IMR-90 (cell line): ENCODE measurements around the gene XPNPEP2. TPM values are rescaled to one million over a fixed set of nuclear protein-coding genes. Genes with fewer than 3 reads are reported as not detected.

Experiments used
- ATAC-seq: fragments of 200-7000 bp; cut with Tn5 transposase; 2 replicates; pipeline ENCODE4 v1.9.1; 2020; ENCODE audit warnings: low read depth, mild to moderate bottlenecking, moderate library complexity
- BruUV-seq: library from RNA; stranded (reverse); fragments of 400-500 nt; replicated peaks from 2 replicates; lab custom pipeline; 2021; lab: Mats Ljungman, UMichigan
- CTCF ChIA-PET: fragments of 300-600 bp; formaldehyde crosslinking; extraction: SDS; loops from one replicate; lab custom pipeline; 2021; ENCODE audit warnings: antibody characterized with exemption; lab: Yijun Ruan, JAX
- POLR2A ChIA-PET: fragments of 300-600 bp; sonication (Branson Sonifier 250); formaldehyde crosslinking; loops from one replicate; lab custom pipeline; 2022; ENCODE audit warnings: antibody characterized with exemption; ENCODE audit not compliant: unreplicated experiment; lab: Charles Lee
- DNase-seq: peaks from one replicate; pipeline ENCODE4 v3.0.0; 2013
- H2AFZ ChIP-seq: replicated peaks from 2 replicates; pipeline ENCODE3; 2013; ENCODE audit warnings: low read length, mild to moderate bottlenecking; ENCODE audit not compliant: poor library complexity
- H2AK5ac ChIP-seq: 2 replicates; pipeline ENCODE4 v1.6.1; 2013; ENCODE audit warnings: low read depth, low read length, inconsistent platforms
- H2AK9ac ChIP-seq: replicated peaks from 2 replicates; pipeline ENCODE3; 2013; ENCODE audit warnings: mild to moderate bottlenecking, low read depth, low read length, moderate library complexity; ENCODE audit not compliant: poor library complexity
- H2BK120ac ChIP-seq: 2 replicates; pipeline ENCODE4 v1.6.1; 2013; ENCODE audit warnings: low read depth, low read length, inconsistent platforms
- H2BK15ac ChIP-seq: 3 replicates; pipeline ENCODE4 v1.6.1; 2013; ENCODE audit warnings: low read depth, low read length, inconsistent platforms
- H2BK20ac ChIP-seq: 2 replicates; pipeline ENCODE4 v1.6.1; 2013; ENCODE audit warnings: low read depth, mild to moderate bottlenecking, inconsistent platforms, low read length, moderate library complexity
- H2BK5ac ChIP-seq: 2 replicates; pipeline ENCODE4 v1.6.1; 2013; ENCODE audit warnings: mild to moderate bottlenecking, low read depth, low read length, inconsistent platforms; ENCODE audit not compliant: poor library complexity, severe bottlenecking
- H3K14ac ChIP-seq: replicated peaks from 2 replicates; pipeline ENCODE4 v1.6.1; 2013; ENCODE audit warnings: low read depth, low read length, inconsistent platforms
- H3K18ac ChIP-seq: 2 replicates; pipeline ENCODE4 v1.6.1; 2013; ENCODE audit warnings: low read depth, low read length, control low read depth
- H3K23ac ChIP-seq: 2 replicates; pipeline ENCODE4 v1.6.1; 2013; ENCODE audit warnings: low read depth, low read length, inconsistent platforms
- H3K27ac ChIP-seq: 2 replicates; pipeline ENCODE4 v1.5.1; 2013; ENCODE audit warnings: mild to moderate bottlenecking, control low read depth, low read length; ENCODE audit not compliant: insufficient read depth
- H3K27me3 ChIP-seq: 2 replicates; pipeline ENCODE4 v1.6.1; 2013; ENCODE audit warnings: low read length; ENCODE audit not compliant: control insufficient read depth, insufficient read depth
- H3K36me3 ChIP-seq: 2 replicates; pipeline ENCODE4 v1.6.1; 2013; ENCODE audit warnings: low read length, mixed read lengths; ENCODE audit not compliant: control insufficient read depth, insufficient read depth
- H3K4ac ChIP-seq: 2 replicates; pipeline ENCODE4 v1.6.1; 2013; ENCODE audit warnings: low read depth, low read length, inconsistent platforms
- H3K4me1 ChIP-seq: 2 replicates; pipeline ENCODE4 v1.6.1; 2013; ENCODE audit warnings: low read length, mixed read lengths; ENCODE audit not compliant: control insufficient read depth, insufficient read depth
- H3K4me2 ChIP-seq: 2 replicates; pipeline ENCODE4 v1.6.1; 2013; ENCODE audit warnings: low read depth, mild to moderate bottlenecking, control low read depth, low read length, moderate library complexity
- H3K4me3 ChIP-seq: 2 replicates; pipeline ENCODE4 v1.5.1; 2013; ENCODE audit warnings: low read depth, mild to moderate bottlenecking, control low read depth, low read length, moderate library complexity; ENCODE audit not compliant: insufficient read depth
- H3K56ac ChIP-seq: 2 replicates; pipeline ENCODE4 v1.6.1; 2013; ENCODE audit warnings: low read length, inconsistent platforms; ENCODE audit not compliant: insufficient read depth; ENCODE audit errors: extremely low read depth
- H3K79me1 ChIP-seq, 2 experiments: 2 replicates each; pipeline ENCODE4 v1.6.1; 2013; ENCODE audit warnings: low read length in 2 of 2, inconsistent platforms in 1 of 2, low read depth in 1 of 2
- H3K9ac ChIP-seq: 2 replicates; pipeline ENCODE4 v1.6.1; 2013; ENCODE audit warnings: low read depth, low read length, control low read depth
- H3K9me1 ChIP-seq: 2 replicates; pipeline ENCODE4 v1.6.1; 2013; ENCODE audit warnings: low read length, inconsistent platforms; ENCODE audit not compliant: insufficient read depth
- H3K9me3 ChIP-seq: 2 replicates; pipeline ENCODE4 v1.6.1; 2013; ENCODE audit warnings: low read length; ENCODE audit not compliant: control insufficient read depth, insufficient read depth
- H4K20me1 ChIP-seq: 2 replicates; pipeline ENCODE4 v1.6.1; 2013; ENCODE audit warnings: low read length, inconsistent platforms; ENCODE audit not compliant: insufficient read depth
- H4K5ac ChIP-seq: 2 replicates; pipeline ENCODE4 v1.6.1; 2013; ENCODE audit warnings: mild to moderate bottlenecking, low read depth, low read length, control low read depth
- H4K8ac ChIP-seq, 2 experiments: 2 replicates each; pipeline ENCODE4 v1.6.1; 2013; ENCODE audit warnings: low read depth in 2 of 2, low read length in 2 of 2, control low read depth in 1 of 2, inconsistent platforms in 1 of 2
- H4K91ac ChIP-seq: 2 replicates; pipeline ENCODE4 v1.6.1; 2013; ENCODE audit warnings: low read depth, low read length, inconsistent platforms; ENCODE audit not compliant: insufficient read depth
- BHLHE40 ChIP-seq: fragments of 150-350 bp; IDR thresholded peaks from 2 replicates; pipeline ENCODE4 v1.6.1; 2016; ENCODE audit warnings: mild to moderate bottlenecking, low read depth, low read length
- CEBPB ChIP-seq: IDR thresholded peaks from 2 replicates; pipeline ENCODE4 v1.6.1; 2012; ENCODE audit warnings: low read depth, low read length, improper control_type of control experiment
- CHD1 ChIP-seq: IDR thresholded peaks from 2 replicates; pipeline ENCODE4 v1.6.1; 2012; ENCODE audit warnings: low read depth, low read length, improper control_type of control experiment
- FOS ChIP-seq: fragments of 150-350 bp; IDR thresholded peaks from 2 replicates; pipeline ENCODE4 v1.6.1; 2016; ENCODE audit warnings: low read depth, low read length
- MAFK ChIP-seq: IDR thresholded peaks from 2 replicates; pipeline ENCODE4 v1.6.1; 2012; ENCODE audit warnings: low read depth, low read length, improper control_type of control experiment
- MAZ ChIP-seq: IDR thresholded peaks from 2 replicates; pipeline ENCODE4 v1.6.1; 2012; ENCODE audit warnings: low read depth, mild to moderate bottlenecking, low read length, improper control_type of control experiment, moderate library complexity, borderline replicate concordance
- MXI1 ChIP-seq: IDR thresholded peaks from 2 replicates; pipeline ENCODE4 v1.6.1; 2012; ENCODE audit warnings: low read depth, mild to moderate bottlenecking, low read length, moderate library complexity, borderline replicate concordance
- NFE2L2 ChIP-seq: fragments of 150-350 bp; IDR thresholded peaks from 2 replicates; pipeline ENCODE4 v1.6.1; 2016; ENCODE audit warnings: low read depth, mild to moderate bottlenecking, low read length
- POLR2A ChIP-seq: IDR thresholded peaks from 2 replicates; pipeline ENCODE4 v1.6.1; 2012; ENCODE audit warnings: mild to moderate bottlenecking, low read depth, low read length
- RAD21 ChIP-seq: IDR thresholded peaks from 2 replicates; pipeline ENCODE4 v1.6.1; 2012; ENCODE audit warnings: low read length, improper control_type of control experiment
- RCOR1 ChIP-seq: IDR thresholded peaks from 2 replicates; pipeline ENCODE4 v1.6.1; 2012; ENCODE audit warnings: mild to moderate bottlenecking, low read length, improper control_type of control experiment; ENCODE audit not compliant: insufficient replicate concordance
- RFX5 ChIP-seq: IDR thresholded peaks from 2 replicates; pipeline ENCODE4 v1.8.0; 2012; ENCODE audit warnings: low read depth, mild to moderate bottlenecking, low read length, moderate library complexity
- SMC3 ChIP-seq: fragments of 150-350 bp; IDR thresholded peaks from 2 replicates; pipeline ENCODE4 v1.6.1; 2016; ENCODE audit warnings: low read depth, mild to moderate bottlenecking, antibody characterized with exemption, low read length, moderate library complexity
- WGBS, 2 experiments: methylation state at CpG; one replicate each; pipeline versions ENCODE4 v1.1.5 to v1.1.7; 2013; ENCODE audit warnings: missing lambda C conversion rate in 2 of 2; ENCODE audit not compliant: insufficient read length in 1 of 2; ENCODE audit errors: extremely low coverage in 2 of 2; 5-methylcytosine and 5-hydroxymethylcytosine counted together
- dilution Hi-C: fragments of 300-500 bp; cut with HindIII; formaldehyde crosslinking; loops from one replicate; pipeline ENCODE4 v1.14.3; 2018; ENCODE audit warnings: low sequenced_read_pairs; ENCODE audit not compliant: unreplicated experiment
- in situ Hi-C: fragments of 300-500 bp; cut with MboI; formaldehyde crosslinking; loops from 3 replicates; pipeline ENCODE4 v1.14.3; 2019; ENCODE audit warnings: low sequenced_read_pairs, inconsistent platforms, mixed read lengths
- intact Hi-C: fragments of 100-400 bp; cut with micrococcal nuclease; formaldehyde crosslinking; loops from 2 replicates; pipeline ENCODE4 v1.10.0; 2022
- polyA plus RNA-seq, 3 experiments: library from polyadenylated mRNA; depleted of rRNA; stranded (reverse); fragments of >200 nt; gene quantifications; 2 replicates each; pipeline ENCODE4 v1.2.3, GENCODE V29; 2012; ENCODE audit warnings: low replicate concordance in 1 of 3
- total RNA-seq: library from RNA; depleted of rRNA; stranded (reverse); fragments of >200 nt; gene quantifications from 2 replicates; pipeline ENCODE4 v1.2.3, GENCODE V29; 2012
- TF ChIP-seq, protein P1 (sequence below): conservative IDR thresholded peaks from 2 replicates; pipeline ENCODE4 v1.5.1; 2012; ENCODE audit warnings: mild to moderate bottlenecking, low read depth, low read length, improper control_type of control experiment
- TF ChIP-seq, protein P2 (sequence below): fragments of 150-350 bp; IDR thresholded peaks from 2 replicates; pipeline ENCODE4 v1.6.1; 2017; ENCODE audit warnings: mild to moderate bottlenecking, antibody characterized with exemption, low read length, low read depth
- TF ChIP-seq, protein P3 (sequence below): fragments of 150-350 bp; IDR thresholded peaks from 2 replicates; pipeline ENCODE4 v1.6.1; 2016; ENCODE audit warnings: low read depth, mild to moderate bottlenecking, low read length, moderate library complexity, borderline replicate concordance

The XPNPEP2 gene
- total and polyA plus RNA-seq, 2 of the 4 experiments (the other 2 are of a cell fraction) = under 0.01 to 0.07 TPM

- Histone ChIP-seq H3K18ac (no peak overlapping the region), H2BK120ac (no peak overlapping the region), H3K4me1 (no peaks in the 10 kb centered on the region), H2BK20ac (no peak overlapping the region), H3K36me3 (no peaks in the 10 kb centered on the region), H3K27ac (no peak overlapping the region), H2AFZ (no peak overlapping the region), H3K4ac (no peak overlapping the region), H2AK5ac (no peak overlapping the region), H4K91ac (no peak overlapping the region), H3K9ac (no peak overlapping the region), H3K9me3 (no peaks in the 10 kb centered on the region), H4K8ac (no peak overlapping the region), H3K56ac (no peak overlapping the region), H3K9me1 (no peaks in the 10 kb centered on the region), H4K20me1 (no peaks in the 10 kb centered on the region), H3K79me1 (no peaks in the 10 kb centered on the region), H4K5ac (no peak overlapping the region), H3K27me3 (peaks cover 15% of the 10 kb centered on the region), H2BK15ac (no peak overlapping the region), H3K14ac (no peak overlapping the region), H2AK9ac (no peak overlapping the region), H3K23ac (no peak overlapping the region), H2BK5ac (no peak overlapping the region), H3K4me2 (no peak overlapping the region), H3K4me3 (no peak overlapping the region)
- POLR2A ChIA-PET = no interaction called here
- no TSS peak for BruUV-seq
- in situ Hi-C loops (no loop called here), intact Hi-C loops (no loop called here), dilution Hi-C loops (no loop called here)
- DNase-seq (no peak), ATAC-seq (no peak)
- no peak for TF ChIP-seq CHD1
- no peak for TF ChIP-seq MXI1
- no peak for TF ChIP-seq FOS
- TF ChIP-seq RFX5 = no peak
- no peak for TF ChIP-seq CEBPB
- TF ChIP-seq RCOR1 = no peak
- no peak for TF ChIP-seq SMC3
- no peak for TF ChIP-seq BHLHE40
- TF ChIP-seq MAZ = no peak
- TF ChIP-seq, protein P1, sequence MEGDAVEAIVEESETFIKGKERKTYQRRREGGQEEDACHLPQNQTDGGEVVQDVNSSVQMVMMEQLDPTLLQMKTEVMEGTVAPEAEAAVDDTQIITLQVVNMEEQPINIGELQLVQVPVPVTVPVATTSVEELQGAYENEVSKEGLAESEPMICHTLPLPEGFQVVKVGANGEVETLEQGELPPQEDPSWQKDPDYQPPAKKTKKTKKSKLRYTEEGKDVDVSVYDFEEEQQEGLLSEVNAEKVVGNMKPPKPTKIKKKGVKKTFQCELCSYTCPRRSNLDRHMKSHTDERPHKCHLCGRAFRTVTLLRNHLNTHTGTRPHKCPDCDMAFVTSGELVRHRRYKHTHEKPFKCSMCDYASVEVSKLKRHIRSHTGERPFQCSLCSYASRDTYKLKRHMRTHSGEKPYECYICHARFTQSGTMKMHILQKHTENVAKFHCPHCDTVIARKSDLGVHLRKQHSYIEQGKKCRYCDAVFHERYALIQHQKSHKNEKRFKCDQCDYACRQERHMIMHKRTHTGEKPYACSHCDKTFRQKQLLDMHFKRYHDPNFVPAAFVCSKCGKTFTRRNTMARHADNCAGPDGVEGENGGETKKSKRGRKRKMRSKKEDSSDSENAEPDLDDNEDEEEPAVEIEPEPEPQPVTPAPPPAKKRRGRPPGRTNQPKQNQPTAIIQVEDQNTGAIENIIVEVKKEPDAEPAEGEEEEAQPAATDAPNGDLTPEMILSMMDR = no peak
- TF ChIP-seq NFE2L2 = no peak
- TF ChIP-seq, protein P2, sequence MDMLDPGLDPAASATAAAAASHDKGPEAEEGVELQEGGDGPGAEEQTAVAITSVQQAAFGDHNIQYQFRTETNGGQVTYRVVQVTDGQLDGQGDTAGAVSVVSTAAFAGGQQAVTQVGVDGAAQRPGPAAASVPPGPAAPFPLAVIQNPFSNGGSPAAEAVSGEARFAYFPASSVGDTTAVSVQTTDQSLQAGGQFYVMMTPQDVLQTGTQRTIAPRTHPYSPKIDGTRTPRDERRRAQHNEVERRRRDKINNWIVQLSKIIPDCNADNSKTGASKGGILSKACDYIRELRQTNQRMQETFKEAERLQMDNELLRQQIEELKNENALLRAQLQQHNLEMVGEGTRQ = no peak
- no peak for TF ChIP-seq MAFK
- TF ChIP-seq, protein P3, sequence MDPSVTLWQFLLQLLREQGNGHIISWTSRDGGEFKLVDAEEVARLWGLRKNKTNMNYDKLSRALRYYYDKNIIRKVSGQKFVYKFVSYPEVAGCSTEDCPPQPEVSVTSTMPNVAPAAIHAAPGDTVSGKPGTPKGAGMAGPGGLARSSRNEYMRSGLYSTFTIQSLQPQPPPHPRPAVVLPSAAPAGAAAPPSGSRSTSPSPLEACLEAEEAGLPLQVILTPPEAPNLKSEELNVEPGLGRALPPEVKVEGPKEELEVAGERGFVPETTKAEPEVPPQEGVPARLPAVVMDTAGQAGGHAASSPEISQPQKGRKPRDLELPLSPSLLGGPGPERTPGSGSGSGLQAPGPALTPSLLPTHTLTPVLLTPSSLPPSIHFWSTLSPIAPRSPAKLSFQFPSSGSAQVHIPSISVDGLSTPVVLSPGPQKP = no peak
- no peak for TF ChIP-seq POLR2A
- TF ChIP-seq RAD21 = no peak
- CTCF ChIA-PET = no interaction called here
- no CpG with 5 or more reads among the region's 4 CpGs for WGBS, 2 experiments
Measured at GRCh38 chrX:129723511-129723910, 15.3 kb upstream of the XPNPEP2 start.
